ENCODE results near the gene RAB11B. TPM values are rescaled to one million over a fixed set of nuclear protein-coding genes. Genes with fewer than 3 reads are reported as not detected.
A peak's percentile ranks its signal among the peaks of the same experiment; 100 is the strongest.
"Not testable (repeated sequence)": the region's sequence is repeated elsewhere in the genome, so short reads cannot be mapped to it uniquely, and the experiment has no call there.

Gene RAB11B
- total RNA-seq, 3 donors from 2014 or later = 39.5 to 57.7 (median 41.3) TPM

GRCh38 chr19:8367327-8368001 is 22.7 kb upstream of the RAB11B start:
- H3K9me3 ChIP-seq = no peaks in the 10 kb centered on the region
- peak; percentile 96 to 97 for DNase-seq (ENCODE audit: low spot score in 2 of 2)
- peak overlapping the region; percentile 81 to 93 for H3K27ac ChIP-seq
- intact Hi-C loops (cut with DNase I; ENCODE audit: low total_unique reads) = no loop called here
- peak overlapping the region; percentile 65 to 99 (median 73) for H3K4me3 ChIP-seq
- TF ChIP-seq POLR2AphosphoS5 (IDR thresholded peaks at IDR 0.05) (peak; percentile 70 to 89 (median 77)), POLR2A (IDR thresholded peaks at IDR 0.05) (no peak)
- TF ChIP-seq, protein P1, sequence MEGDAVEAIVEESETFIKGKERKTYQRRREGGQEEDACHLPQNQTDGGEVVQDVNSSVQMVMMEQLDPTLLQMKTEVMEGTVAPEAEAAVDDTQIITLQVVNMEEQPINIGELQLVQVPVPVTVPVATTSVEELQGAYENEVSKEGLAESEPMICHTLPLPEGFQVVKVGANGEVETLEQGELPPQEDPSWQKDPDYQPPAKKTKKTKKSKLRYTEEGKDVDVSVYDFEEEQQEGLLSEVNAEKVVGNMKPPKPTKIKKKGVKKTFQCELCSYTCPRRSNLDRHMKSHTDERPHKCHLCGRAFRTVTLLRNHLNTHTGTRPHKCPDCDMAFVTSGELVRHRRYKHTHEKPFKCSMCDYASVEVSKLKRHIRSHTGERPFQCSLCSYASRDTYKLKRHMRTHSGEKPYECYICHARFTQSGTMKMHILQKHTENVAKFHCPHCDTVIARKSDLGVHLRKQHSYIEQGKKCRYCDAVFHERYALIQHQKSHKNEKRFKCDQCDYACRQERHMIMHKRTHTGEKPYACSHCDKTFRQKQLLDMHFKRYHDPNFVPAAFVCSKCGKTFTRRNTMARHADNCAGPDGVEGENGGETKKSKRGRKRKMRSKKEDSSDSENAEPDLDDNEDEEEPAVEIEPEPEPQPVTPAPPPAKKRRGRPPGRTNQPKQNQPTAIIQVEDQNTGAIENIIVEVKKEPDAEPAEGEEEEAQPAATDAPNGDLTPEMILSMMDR (IDR thresholded peaks at IDR 0.05) = no peak
- H3K36me3 ChIP-seq = no peaks in the 10 kb centered on the region
- peaks cover 11 to 23% of the 10 kb centered on the region in 2 donors for H3K4me1 ChIP-seq
- no peaks in the 10 kb centered on the region for H3K27me3 ChIP-seq

GRCh38 chr19:8370176-8371010 is 19.8 kb upstream of the RAB11B start:
- intact Hi-C loops (cut with DNase I; ENCODE audit: low total_unique reads) = no loop called here
- no peak for TF ChIP-seq POLR2AphosphoS5 (IDR thresholded peaks at IDR 0.05)
- TF ChIP-seq, protein P1 (IDR thresholded peaks at IDR 0.05) = no peak
- no peak for TF ChIP-seq POLR2A (IDR thresholded peaks at IDR 0.05)
- Histone ChIP-seq H3K4me3 (peak overlapping the region in 2 of 3 donors; percentile 15 to 47), H3K27me3 (no peaks in the 10 kb centered on the region), H3K27ac (peak overlapping the region; percentile 18 to 84), H3K9me3 (no peaks in the 10 kb centered on the region), H3K36me3 (no peaks in the 10 kb centered on the region), H3K4me1 (peaks cover 11 to 12% of the 10 kb centered on the region in 2 donors)
- DNase-seq (ENCODE audit: low spot score in 2 of 2) = no peak

GRCh38 chr19:8371011-8371804 is 19.0 kb upstream of the RAB11B start:
- Histone ChIP-seq H3K36me3 (no peaks in the 10 kb centered on the region), H3K27ac (peak overlapping the region; percentile 18 to 84), H3K27me3 (no peaks in the 10 kb centered on the region), H3K4me3 (peak overlapping the region in 2 of 3 donors; percentile 15 to 47), H3K4me1 (peaks cover 10 to 12% of the 10 kb centered on the region in 2 donors), H3K9me3 (no peaks in the 10 kb centered on the region)
- DNase-seq (ENCODE audit: low spot score in 2 of 2) = no peak
- TF ChIP-seq POLR2A (IDR thresholded peaks at IDR 0.05) (no peak), POLR2AphosphoS5 (IDR thresholded peaks at IDR 0.05) (no peak)
- TF ChIP-seq, protein P1 (IDR thresholded peaks at IDR 0.05) = no peak
- intact Hi-C loops (cut with DNase I; ENCODE audit: low total_unique reads) = no loop called here

DNA sequence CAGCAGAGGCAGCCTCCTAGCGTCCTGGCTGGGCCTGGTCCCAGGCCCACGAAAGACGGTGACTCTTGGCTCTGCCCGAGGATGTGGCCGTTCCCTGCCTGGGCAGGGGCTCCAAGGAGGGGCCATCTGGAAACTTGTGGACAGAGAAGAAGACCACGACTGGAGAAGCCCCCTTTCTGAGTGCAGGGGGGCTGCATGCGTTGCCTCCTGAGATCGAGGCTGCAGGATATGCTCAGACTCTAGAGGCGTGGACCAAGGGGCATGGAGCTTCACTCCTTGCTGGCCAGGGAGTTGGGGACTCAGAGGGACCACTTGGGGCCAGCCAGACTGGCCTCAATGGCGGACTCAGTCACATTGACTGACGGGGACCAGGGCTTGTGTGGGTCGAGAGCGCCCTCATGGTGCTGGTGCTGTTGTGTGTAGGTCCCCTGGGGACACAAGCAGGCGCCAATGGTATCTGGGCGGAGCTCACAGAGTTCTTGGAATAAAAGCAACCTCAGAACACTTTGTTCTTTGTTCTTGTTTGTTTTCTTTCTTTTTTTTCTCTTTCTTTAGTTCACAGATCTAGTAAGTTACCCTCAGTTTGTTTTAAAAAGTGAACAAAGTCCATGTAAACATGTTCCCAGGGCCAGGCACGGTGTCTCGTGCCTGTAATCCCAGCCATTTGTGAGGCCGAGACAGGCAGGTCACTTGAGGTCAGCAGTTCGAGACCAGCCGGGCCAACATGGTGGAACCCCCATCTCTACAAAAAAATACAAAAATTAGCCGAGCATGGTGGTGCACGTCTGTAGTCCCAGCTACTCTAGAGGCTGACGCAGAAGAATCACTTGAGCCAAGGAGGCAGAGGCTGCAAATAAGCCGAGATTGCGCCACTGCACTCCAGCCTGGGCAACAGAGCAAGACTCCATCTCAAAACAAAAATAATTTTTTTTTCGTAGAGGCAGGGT is 16.0 kb upstream of the RAB11B start:
- intact Hi-C loops (cut with DNase I; ENCODE audit: low total_unique reads) = no loop called here
- H3K27me3 ChIP-seq = no peaks in the 10 kb centered on the region
- no peak overlapping the region for H3K4me3 ChIP-seq
- peak overlapping the region; percentile 78 to 79 for H3K27ac ChIP-seq
- H3K4me1 ChIP-seq = no peaks in the 10 kb centered on the region
- H3K36me3 ChIP-seq = no peaks in the 10 kb centered on the region
- no peaks in the 10 kb centered on the region for H3K9me3 ChIP-seq
- peak in 1 of 2 donors; percentile 84 for DNase-seq (ENCODE audit: low spot score in 2 of 2)
- peak in 2 of 3 donors; percentile 12 to 59 for TF ChIP-seq POLR2AphosphoS5 (IDR thresholded peaks at IDR 0.05)
- no peak for TF ChIP-seq POLR2A (IDR thresholded peaks at IDR 0.05)
- TF ChIP-seq, protein P1 (IDR thresholded peaks at IDR 0.05) = no peak

- H3K27ac ChIP-seq = not testable (repeated sequence)
These were observed 14.4 kb upstream of the RAB11B start for GRCh38 chr19:8375766-8376165.

DNA sequence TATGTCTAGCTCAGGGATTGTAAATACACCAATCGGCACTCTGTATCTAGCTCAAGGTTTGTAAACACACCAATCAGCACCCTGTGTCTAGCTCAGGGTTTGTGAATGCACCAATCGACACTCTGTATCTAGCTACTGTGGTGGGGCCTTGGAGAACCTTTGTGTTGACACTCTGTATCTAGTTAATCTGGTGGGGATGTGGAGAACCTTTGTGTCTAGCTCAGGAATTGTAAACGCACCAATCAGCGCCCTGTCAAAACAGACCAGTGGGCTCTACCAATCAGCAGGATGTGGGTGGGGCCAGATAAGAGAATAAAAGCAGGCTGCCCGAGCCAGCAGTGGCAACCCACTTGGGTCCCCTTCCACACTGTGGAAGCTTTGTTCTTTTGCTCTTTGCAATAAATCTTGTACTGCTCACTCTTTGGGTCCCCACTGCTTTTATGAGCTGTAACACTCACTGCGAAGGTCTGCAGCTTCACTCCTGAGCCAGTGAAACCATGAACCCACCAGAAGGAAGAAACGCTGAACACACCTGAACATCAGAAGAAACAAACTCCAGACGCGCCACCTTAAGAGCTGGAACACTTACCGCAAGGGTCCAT is 13.7 kb upstream of the RAB11B start:
- intact Hi-C loops (cut with DNase I; ENCODE audit: low total_unique reads); H3K36me3 ChIP-seq; H3K4me3 ChIP-seq; H3K27me3 ChIP-seq; DNase-seq (ENCODE audit: low spot score in 2 of 2); H3K9me3 ChIP-seq; H3K27ac ChIP-seq; H3K4me1 ChIP-seq: not testable (repeated sequence)

More at GRCh38 chr19:8375766-8376165, 14.4 kb upstream of the RAB11B start:
- H3K4me3 ChIP-seq; DNase-seq (ENCODE audit: low spot score in 2 of 2); H3K4me1 ChIP-seq; H3K27me3 ChIP-seq; H3K36me3 ChIP-seq; intact Hi-C loops (cut with DNase I; ENCODE audit: low total_unique reads); H3K9me3 ChIP-seq: not testable (repeated sequence)

Data from breast epithelium (tissue), 4 donors.